HG02571 (cell line): ENCODE data around the gene EIF4G3.
A peak's percentile ranks its signal among the peaks of the same experiment; 100 is the strongest.
"Not testable (repeated sequence)": the region's sequence is repeated elsewhere in the genome, so short reads cannot be mapped to it uniquely, and the experiment has no call there.

Experiments used
- ATAC-seq: cut with Tn5 transposase; IDR thresholded peaks from one replicate; pipeline ENCODE4 v1.9.1; 2021; ENCODE audit warnings: mild to moderate bottlenecking, moderate library complexity; ENCODE audit not compliant: unreplicated experiment

The EIF4G3 gene

GRCh38 chr1:21176586-21177555 lies at the start of gene EIF4G3:
Gene EIF4G3, minus strand, starts transcription at chr1:21176897. Its CDS starts 174,155 bp downstream, at chr1:21002742.
- ATAC-seq = peak; percentile 88

GRCh38 chr1:21225065-21225464 lies 48.4 kb upstream of the EIF4G3 start:
- ATAC-seq = no peak

- ATAC-seq = no peak
Measured at GRCh38 chr1:21220815-21221214, 44.1 kb upstream of the EIF4G3 start.

GRCh38 chr1:21219674-21220073 lies 43.0 kb upstream of the EIF4G3 start:
- no peak for ATAC-seq

GRCh38 chr1:21217812-21218596 lies 41.3 kb upstream of the EIF4G3 start:
- ATAC-seq = no peak

- ATAC-seq = no peak
Measured at GRCh38 chr1:21216835-21217811, 40.4 kb upstream of the EIF4G3 start.

GRCh38 chr1:21212126-21212525 lies 35.4 kb upstream of the EIF4G3 start:
- no peak for ATAC-seq

GRCh38 chr1:21208137-21208700 lies 31.5 kb upstream of the EIF4G3 start:
- not testable (repeated sequence) for ATAC-seq

GRCh38 chr1:21206117-21206516 lies 29.4 kb upstream of the EIF4G3 start:
- ATAC-seq = no peak

GRCh38 chr1:21205416-21205815 lies 28.7 kb upstream of the EIF4G3 start:
- no peak for ATAC-seq

- no peak for ATAC-seq
Measured at GRCh38 chr1:21201650-21202049, 25.0 kb upstream of the EIF4G3 start.

GRCh38 chr1:21201238-21201637 lies 24.5 kb upstream of the EIF4G3 start:
- not testable (repeated sequence) for ATAC-seq

GRCh38 chr1:21200767-21201166 lies 24.1 kb upstream of the EIF4G3 start:
- ATAC-seq = no peak

GRCh38 chr1:21198929-21199328 lies 22.2 kb upstream of the EIF4G3 start:
- no peak for ATAC-seq

- ATAC-seq = no peak
Measured at GRCh38 chr1:21192871-21193270, 16.2 kb upstream of the EIF4G3 start.

- ATAC-seq = no peak
Measured at GRCh38 chr1:21192284-21192683, 15.6 kb upstream of the EIF4G3 start.

GRCh38 chr1:21190771-21191170 lies 14.1 kb upstream of the EIF4G3 start:
- ATAC-seq = not testable (repeated sequence)

GRCh38 chr1:21189906-21190500 lies 13.3 kb upstream of the EIF4G3 start:
- ATAC-seq = no peak

GRCh38 chr1:21189421-21189820 lies 12.7 kb upstream of the EIF4G3 start:
- ATAC-seq = no peak

GRCh38 chr1:21188235-21188634 lies 11.5 kb upstream of the EIF4G3 start:
- no peak for ATAC-seq
